KMS-11 (cell line): ENCODE data around the gene MCC.

Source experiments
- H2AFZ ChIP-seq: fragments of 200-600 bp; sonication (generic); 2 replicates; pipeline ENCODE4 v1.6.1; 2016; ENCODE audit warnings: antibody characterized with exemption, mixed run types, low read depth
- H3K27ac ChIP-seq: fragments of 200-600 bp; sonication (generic); 2 replicates; pipeline ENCODE4 v1.6.1; 2016; ENCODE audit warnings: mild to moderate bottlenecking, mixed run types
- H3K27me3 ChIP-seq: fragments of 200-600 bp; sonication (generic); 2 replicates; pipeline ENCODE4 v1.6.1; 2017; ENCODE audit warnings: mild to moderate bottlenecking, low read depth, mixed run types, moderate library complexity; ENCODE audit not compliant: insufficient read depth
- H3K36me3 ChIP-seq: fragments of 200-600 bp; sonication (generic); 2 replicates; pipeline ENCODE4 v1.6.1; 2017; ENCODE audit warnings: mild to moderate bottlenecking, mixed run types; ENCODE audit not compliant: insufficient read depth
- H3K4me1 ChIP-seq: fragments of 200-600 bp; sonication (generic); 2 replicates; pipeline ENCODE4 v1.6.1; 2016; ENCODE audit warnings: mild to moderate bottlenecking, low read depth, mixed run types; ENCODE audit not compliant: poor library complexity, severe bottlenecking
- H3K4me2 ChIP-seq: fragments of 200-600 bp; sonication (generic); 2 replicates; pipeline ENCODE4 v1.7.0; 2016; ENCODE audit warnings: mild to moderate bottlenecking, mixed run types
- H3K4me3 ChIP-seq: fragments of 200-600 bp; sonication (generic); IDR thresholded peaks from 2 replicates; pipeline ENCODE4 v1.6.1; 2017; ENCODE audit warnings: low read depth, low read length, mixed read lengths; ENCODE audit not compliant: insufficient read depth
- H3K79me2 ChIP-seq: fragments of 200-600 bp; sonication (generic); 2 replicates; pipeline ENCODE4 v1.6.1; 2016; ENCODE audit warnings: low read depth, mixed run types; ENCODE audit not compliant: insufficient read depth
- H3K9ac ChIP-seq: fragments of 200-600 bp; sonication (generic); 2 replicates; pipeline ENCODE4 v1.6.1; 2016; ENCODE audit warnings: mild to moderate bottlenecking, mixed run types
- H4K20me1 ChIP-seq: fragments of 200-600 bp; sonication (generic); 2 replicates; pipeline ENCODE4 v1.6.1; 2016; ENCODE audit warnings: mild to moderate bottlenecking, mixed run types; ENCODE audit not compliant: insufficient read depth
- TF ChIP-seq, protein P1 (sequence below): fragments of 200-600 bp; sonication (generic); conservative IDR thresholded peaks from 2 replicates; pipeline ENCODE4 v1.6.1; 2017; ENCODE audit warnings: low read depth, mild to moderate bottlenecking, antibody characterized with exemption, low read length, moderate library complexity, mixed read lengths

MCC gene

GRCh38 chr5:113244966-113245365, 243.3 kb downstream of the MCC start:
- Histone ChIP-seq H3K9ac (no peak overlapping the region), H3K4me1 (peaks cover 34% of the 10 kb centered on the region), H3K79me2 (no peaks in the 10 kb centered on the region), H3K4me2 (peak overlapping the region; percentile 39), H3K27ac (peak overlapping the region; percentile 7; the same call in 1 of the 2 replicates), H3K4me3 (no peak overlapping the region), H3K36me3 (no peaks in the 10 kb centered on the region), H3K27me3 (no peaks in the 10 kb centered on the region), H2AFZ (no peak overlapping the region), H4K20me1 (no peaks in the 10 kb centered on the region)
- TF ChIP-seq, protein P1, sequence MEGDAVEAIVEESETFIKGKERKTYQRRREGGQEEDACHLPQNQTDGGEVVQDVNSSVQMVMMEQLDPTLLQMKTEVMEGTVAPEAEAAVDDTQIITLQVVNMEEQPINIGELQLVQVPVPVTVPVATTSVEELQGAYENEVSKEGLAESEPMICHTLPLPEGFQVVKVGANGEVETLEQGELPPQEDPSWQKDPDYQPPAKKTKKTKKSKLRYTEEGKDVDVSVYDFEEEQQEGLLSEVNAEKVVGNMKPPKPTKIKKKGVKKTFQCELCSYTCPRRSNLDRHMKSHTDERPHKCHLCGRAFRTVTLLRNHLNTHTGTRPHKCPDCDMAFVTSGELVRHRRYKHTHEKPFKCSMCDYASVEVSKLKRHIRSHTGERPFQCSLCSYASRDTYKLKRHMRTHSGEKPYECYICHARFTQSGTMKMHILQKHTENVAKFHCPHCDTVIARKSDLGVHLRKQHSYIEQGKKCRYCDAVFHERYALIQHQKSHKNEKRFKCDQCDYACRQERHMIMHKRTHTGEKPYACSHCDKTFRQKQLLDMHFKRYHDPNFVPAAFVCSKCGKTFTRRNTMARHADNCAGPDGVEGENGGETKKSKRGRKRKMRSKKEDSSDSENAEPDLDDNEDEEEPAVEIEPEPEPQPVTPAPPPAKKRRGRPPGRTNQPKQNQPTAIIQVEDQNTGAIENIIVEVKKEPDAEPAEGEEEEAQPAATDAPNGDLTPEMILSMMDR, result no peak

GRCh38 chr5:113243349-113243664, 244.9 kb downstream of the MCC start:
- Histone ChIP-seq H2AFZ (no peak overlapping the region), H3K79me2 (no peaks in the 10 kb centered on the region), H3K9ac (no peak overlapping the region), H3K4me3 (no peak overlapping the region), H3K27ac (no peak overlapping the region), H4K20me1 (no peaks in the 10 kb centered on the region), H3K36me3 (no peaks in the 10 kb centered on the region), H3K4me1 (peaks cover 34% of the 10 kb centered on the region), H3K4me2 (no peak overlapping the region), H3K27me3 (no peaks in the 10 kb centered on the region)
- TF ChIP-seq, protein P1, result no peak

GRCh38 chr5:113242481-113243348, 245.5 kb downstream of the MCC start:
- Histone ChIP-seq H3K79me2 (no peaks in the 10 kb centered on the region), H4K20me1 (no peaks in the 10 kb centered on the region), H3K4me3 (no peak overlapping the region), H3K27ac (no peak overlapping the region), H3K9ac (no peak overlapping the region), H3K4me1 (peaks cover 34% of the 10 kb centered on the region), H3K27me3 (no peaks in the 10 kb centered on the region), H3K36me3 (no peaks in the 10 kb centered on the region), H3K4me2 (no peak overlapping the region), H2AFZ (no peak overlapping the region)
- TF ChIP-seq, protein P1, result no peak

DNA sequence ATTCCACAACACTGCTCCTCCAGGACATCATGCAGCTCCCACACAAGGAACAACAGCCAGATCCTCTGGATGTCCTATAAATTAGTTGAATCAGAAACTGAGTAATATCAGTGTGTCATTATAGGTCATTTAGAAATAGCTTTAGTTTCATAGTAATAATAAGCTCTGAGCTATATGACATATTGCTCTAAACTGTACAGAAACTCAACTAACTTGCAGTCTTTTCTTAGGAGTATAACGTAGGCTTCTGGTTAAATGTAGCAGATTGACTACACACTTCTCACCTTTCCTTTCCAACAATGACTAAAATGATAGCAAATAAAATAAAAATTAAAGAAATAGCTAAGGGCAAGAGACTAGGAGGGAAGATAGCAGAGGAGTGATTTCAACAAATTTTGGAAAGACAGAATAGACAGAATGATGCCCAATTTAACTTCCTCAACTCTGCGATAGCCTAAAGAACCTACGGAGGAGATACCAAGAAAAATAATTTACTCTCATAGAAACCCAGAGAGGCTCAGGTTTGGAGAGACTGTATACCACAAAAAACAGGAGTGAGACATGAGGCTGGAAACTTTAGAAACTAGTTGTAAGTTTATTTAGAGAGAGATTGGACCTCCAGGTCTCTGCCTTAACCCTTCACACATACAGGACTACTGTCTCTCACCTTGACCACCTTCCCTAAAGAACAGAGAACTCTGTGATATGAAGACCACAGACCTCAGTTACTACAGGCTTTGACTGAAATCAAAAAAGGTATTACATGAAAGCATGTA, 247.1 kb downstream of the MCC start:
- Histone ChIP-seq H3K27me3 (no peaks in the 10 kb centered on the region), H3K79me2 (no peaks in the 10 kb centered on the region), H3K36me3 (no peaks in the 10 kb centered on the region), H4K20me1 (no peaks in the 10 kb centered on the region), H3K9ac (no peak overlapping the region), H3K4me2 (no peak overlapping the region), H3K4me1 (peaks cover 22% of the 10 kb centered on the region), H3K4me3 (no peak overlapping the region), H2AFZ (no peak overlapping the region), H3K27ac (no peak overlapping the region)
- TF ChIP-seq, protein P1, result no peak
